ENCODE data around the gene ALDH4A1. TPM values are rescaled to one million over a fixed set of nuclear protein-coding genes. Genes with fewer than 3 reads are reported as not detected.

ALDH4A1 gene
- total and polyA plus RNA-seq, 9 of the 15 experiments (the other 6 are each of a cell fraction or from before 2014, with no cell fraction given), result 0.27 to 31.4 (median 16.6) TPM

DNA sequence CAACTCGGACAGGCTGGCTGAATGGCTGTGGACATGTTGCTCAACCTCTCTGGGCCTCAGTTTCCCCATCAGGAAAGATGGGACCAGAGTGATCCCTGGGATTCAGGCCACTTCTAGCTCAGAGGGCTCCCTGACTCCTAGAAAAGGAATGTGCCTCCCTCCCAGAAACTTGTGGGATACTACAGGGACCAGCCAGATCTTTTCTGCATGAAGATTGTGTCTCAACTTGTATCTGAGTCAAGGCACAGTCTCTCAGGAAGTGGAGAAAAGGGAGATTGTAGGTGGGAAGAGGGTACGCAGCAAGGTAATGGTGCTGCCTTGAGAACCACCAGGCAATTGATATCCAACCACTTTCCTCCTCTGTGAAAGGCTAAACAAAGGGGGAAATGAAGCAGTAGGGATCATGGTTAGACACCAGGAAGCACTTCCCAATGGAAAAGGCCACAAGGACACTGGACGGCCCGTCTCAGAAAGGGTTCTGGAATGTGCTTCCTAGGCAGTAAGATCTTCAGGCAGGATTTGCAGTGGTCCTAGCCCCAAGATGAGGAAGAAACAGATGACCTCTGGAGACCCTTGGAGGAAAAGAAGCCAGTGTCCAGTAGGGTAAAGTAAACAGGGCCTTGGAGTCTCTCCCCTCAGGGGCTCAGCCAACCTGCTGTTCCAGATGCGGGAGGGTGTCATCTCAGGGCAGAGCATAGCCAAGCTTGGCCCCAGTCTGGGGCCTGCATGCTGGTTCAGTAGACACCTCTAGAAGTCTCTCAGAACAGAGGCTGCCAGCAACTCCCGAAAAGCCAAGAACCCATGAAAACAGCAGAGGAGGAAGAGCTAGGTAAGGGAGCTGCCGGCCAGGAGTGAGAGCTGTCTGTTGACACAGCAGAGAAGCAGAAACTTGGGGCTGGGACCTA, 37.3 kb upstream of the ALDH4A1 start:
- in situ Hi-C loops (cut with MboI) (no loop called here), intact Hi-C loops (cut with micrococcal nuclease) (no loop called here)
- ChIA-PET POLR2A (interaction anchor here (0.5 to 1.9 kb wide), 5 partner anchors 11 to 655 kb away, joined by 3 to 4 read pairs (median 3); no protein-coding TSS in a partner anchor), CTCF (ENCODE audit: low intra/inter-chr PET ratio) (no interaction called here)
- FAIRE-seq (no peak), DNase-seq (ENCODE audit: extremely low read depth in 1 of 4, low spot score in 3 of 4) (no peak), ATAC-seq (no peak)
- Histone ChIP-seq H3K4me1 (replicated peaks in 1 of 2; ENCODE audit: control insufficient read depth in 2 of 2, insufficient read depth in 2 of 2, low read length in 2 of 2) (peaks cover 0 to 11% of the 10 kb centered on the region in 2 experiments; a peak in 1 of 5 replicates), H4K20me1 (replicated peaks; ENCODE audit: control insufficient read depth, insufficient read depth, low read length) (no peaks in the 10 kb centered on the region; the same call in 1 of the 2 replicates), H3K79me2 (ENCODE audit: control insufficient read depth, insufficient read depth, low read length) (no peaks in the 10 kb centered on the region), H3K36me3 (ENCODE audit: control insufficient read depth, insufficient read depth, low read length) (no peaks in the 10 kb centered on the region), H3K9ac (ENCODE audit: insufficient read depth in 1 of 2, low read depth in 2 of 2, low read length in 2 of 2) (no peak overlapping the region), H2AFZ (ENCODE audit: low read depth, low read length) (no peak overlapping the region), H3K27ac (ENCODE audit: extremely low read depth, low read depth, low read length) (no peak overlapping the region), H3K9me1 (ENCODE audit: control insufficient read depth, insufficient read depth, low read length) (no peaks in the 10 kb centered on the region), H3K27me3 (ENCODE audit: control insufficient read depth in 2 of 2, insufficient read depth in 2 of 2, low read length in 2 of 2) (peaks cover 16 to 69% of the 10 kb centered on the region in 2 experiments; a peak in 4 of 5 replicates), H3K9me3 (replicated peaks; ENCODE audit: control insufficient read depth, insufficient read depth, low read depth, low read length) (no peaks in the 10 kb centered on the region), H3K4me2 (ENCODE audit: insufficient read depth, low read length) (no peak overlapping the region), H3K4me3 (no peak overlapping the region)
- WGBS (ENCODE audit: insufficient coverage, low coverage, missing lambda C conversion rate), result 2% methylated on average over 7 of the region's 7 CpGs
- BruUV-seq (replicated peaks), result no TSS peak
- TF ChIP-seq SMAD3 (CRISPR knock-in tag; conservative IDR thresholded peaks at IDR 0.05) (no peak), PTBP1 (IDR thresholded peaks at IDR 0.05; ENCODE audit: low read depth, low read length) (no peak), ZKSCAN3 (CRISPR knock-in tag; IDR thresholded peaks at IDR 0.05) (no peak), RBM39 (optimal IDR thresholded peaks at IDR 0.05; ENCODE audit: low read depth, low read length) (no peak), ZSCAN29 (IDR thresholded peaks at IDR 0.05) (no peak), ETS2 (tag; IDR thresholded peaks at IDR 0.05; ENCODE audit: borderline replicate concordance, poor library complexity, severe bottlenecking) (no peak), FIP1L1 (IDR thresholded peaks at IDR 0.05; ENCODE audit: low read depth, low read length, poor library complexity, severe bottlenecking) (no peak), HMBOX1 (IDR thresholded peaks at IDR 0.05) (no peak), CSDE1 (IDR thresholded peaks at IDR 0.05) (no peak)
- TF ChIP-seq, protein P1, sequence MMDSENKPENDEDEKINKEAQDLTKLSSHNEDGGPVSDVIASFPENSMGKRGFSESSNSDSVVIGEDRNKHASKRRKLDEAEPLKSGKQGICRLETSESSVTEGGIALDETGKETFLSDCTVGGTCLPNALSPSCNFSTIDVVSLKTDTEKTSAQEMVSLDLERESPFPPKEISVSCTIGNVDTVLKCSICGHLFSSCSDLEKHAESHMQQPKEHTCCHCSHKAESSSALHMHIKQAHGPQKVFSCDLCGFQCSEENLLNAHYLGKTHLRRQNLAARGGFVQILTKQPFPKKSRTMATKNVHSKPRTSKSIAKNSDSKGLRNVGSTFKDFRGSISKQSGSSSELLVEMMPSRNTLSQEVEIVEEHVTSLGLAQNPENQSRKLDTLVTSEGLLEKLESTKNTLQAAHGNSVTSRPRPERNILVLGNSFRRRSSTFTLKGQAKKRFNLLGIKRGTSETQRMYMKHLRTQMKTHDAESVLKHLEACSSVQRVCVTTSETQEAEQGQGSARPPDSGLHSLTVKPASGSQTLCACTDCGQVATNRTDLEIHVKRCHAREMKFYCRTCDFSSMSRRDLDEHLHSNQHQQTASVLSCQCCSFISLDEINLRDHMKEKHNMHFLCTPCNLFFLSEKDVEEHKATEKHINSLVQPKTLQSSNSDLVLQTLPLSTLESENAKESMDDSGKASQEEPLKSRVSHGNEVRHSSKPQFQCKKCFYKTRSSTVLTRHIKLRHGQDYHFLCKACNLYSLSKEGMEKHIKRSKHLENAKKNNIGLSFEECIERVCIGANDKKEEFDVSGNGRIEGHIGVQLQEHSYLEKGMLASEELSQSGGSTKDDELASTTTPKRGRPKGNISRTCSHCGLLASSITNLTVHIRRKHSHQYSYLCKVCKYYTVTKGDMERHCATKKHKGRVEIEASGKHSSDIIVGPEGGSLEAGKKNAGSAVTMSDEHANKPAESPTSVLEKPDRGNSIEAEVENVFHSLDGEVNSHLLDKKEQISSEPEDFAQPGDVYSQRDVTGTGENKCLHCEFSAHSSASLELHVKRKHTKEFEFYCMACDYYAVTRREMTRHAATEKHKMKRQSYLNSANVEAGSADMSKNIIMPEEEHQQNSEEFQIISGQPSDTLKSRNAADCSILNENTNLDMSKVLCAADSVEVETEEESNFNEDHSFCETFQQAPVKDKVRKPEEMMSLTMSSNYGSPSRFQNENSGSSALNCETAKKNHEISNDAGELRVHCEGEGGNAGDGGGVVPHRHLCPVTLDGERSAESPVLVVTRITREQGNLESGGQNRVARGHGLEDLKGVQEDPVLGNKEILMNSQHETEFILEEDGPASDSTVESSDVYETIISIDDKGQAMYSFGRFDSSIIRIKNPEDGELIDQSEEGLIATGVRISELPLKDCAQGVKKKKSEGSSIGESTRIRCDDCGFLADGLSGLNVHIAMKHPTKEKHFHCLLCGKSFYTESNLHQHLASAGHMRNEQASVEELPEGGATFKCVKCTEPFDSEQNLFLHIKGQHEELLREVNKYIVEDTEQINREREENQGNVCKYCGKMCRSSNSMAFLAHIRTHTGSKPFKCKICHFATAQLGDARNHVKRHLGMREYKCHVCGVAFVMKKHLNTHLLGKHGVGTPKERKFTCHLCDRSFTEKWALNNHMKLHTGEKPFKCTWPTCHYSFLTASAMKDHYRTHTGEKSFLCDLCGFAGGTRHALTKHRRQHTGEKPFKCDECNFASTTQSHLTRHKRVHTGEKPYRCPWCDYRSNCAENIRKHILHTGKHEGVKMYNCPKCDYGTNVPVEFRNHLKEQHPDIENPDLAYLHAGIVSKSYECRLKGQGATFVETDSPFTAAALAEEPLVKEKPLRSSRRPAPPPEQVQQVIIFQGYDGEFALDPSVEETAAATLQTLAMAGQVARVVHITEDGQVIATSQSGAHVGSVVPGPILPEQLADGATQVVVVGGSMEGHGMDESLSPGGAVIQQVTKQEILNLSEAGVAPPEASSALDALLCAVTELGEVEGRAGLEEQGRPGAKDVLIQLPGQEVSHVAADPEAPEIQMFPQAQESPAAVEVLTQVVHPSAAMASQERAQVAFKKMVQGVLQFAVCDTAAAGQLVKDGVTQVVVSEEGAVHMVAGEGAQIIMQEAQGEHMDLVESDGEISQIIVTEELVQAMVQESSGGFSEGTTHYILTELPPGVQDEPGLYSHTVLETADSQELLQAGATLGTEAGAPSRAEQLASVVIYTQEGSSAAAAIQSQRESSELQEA (IDR thresholded peaks at IDR 0.05; ENCODE audit: low read depth), result no peak
- TF ChIP-seq, protein P2, sequence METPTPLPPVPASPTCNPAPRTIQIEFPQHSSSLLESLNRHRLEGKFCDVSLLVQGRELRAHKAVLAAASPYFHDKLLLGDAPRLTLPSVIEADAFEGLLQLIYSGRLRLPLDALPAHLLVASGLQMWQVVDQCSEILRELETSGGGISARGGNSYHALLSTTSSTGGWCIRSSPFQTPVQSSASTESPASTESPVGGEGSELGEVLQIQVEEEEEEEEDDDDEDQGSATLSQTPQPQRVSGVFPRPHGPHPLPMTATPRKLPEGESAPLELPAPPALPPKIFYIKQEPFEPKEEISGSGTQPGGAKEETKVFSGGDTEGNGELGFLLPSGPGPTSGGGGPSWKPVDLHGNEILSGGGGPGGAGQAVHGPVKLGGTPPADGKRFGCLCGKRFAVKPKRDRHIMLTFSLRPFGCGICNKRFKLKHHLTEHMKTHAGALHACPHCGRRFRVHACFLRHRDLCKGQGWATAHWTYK (CRISPR knock-in tag; IDR thresholded peaks at IDR 0.05), result no peak
